Endothelial cell of umbilical vein (primary cell): ENCODE results near the gene CPT1A. TPM values are rescaled to one million over a fixed set of nuclear protein-coding genes. Genes with fewer than 3 reads are reported as not detected.

Experiments
- BruUV-seq: library from RNA; stranded (reverse); fragments of 400-500 nt; replicated peaks from 2 replicates; lab custom pipeline; 2021; lab: Mats Ljungman, UMichigan
- CTCF ChIA-PET: fragments of 300-600, 350-600 bp; sonication (Branson Sonifier 250); formaldehyde crosslinking; loops from one replicate; lab custom pipeline; 2021; ENCODE audit warnings: antibody characterized with exemption, inconsistent platforms; lab: Charles Lee
- POLR2A ChIA-PET: fragments of 300-600, 350-600 bp; sonication (Branson Sonifier 250); formaldehyde crosslinking; loops from one replicate; lab custom pipeline; 2021; ENCODE audit warnings: antibody characterized with exemption, inconsistent platforms; lab: Charles Lee
- DNase-seq: peaks from one replicate; pipeline ENCODE4 v3.0.0-alpha.2; 2011; ENCODE audit warnings: low read depth, low spot score
- FAIRE-seq: peaks from 2 replicates; lab custom pipeline; 2011; peaks lifted over from hg19 to GRCh38; lab: Jason Lieb, UNC
- H2AFZ ChIP-seq: 2 replicates; pipeline ENCODE4 v1.6.0; 2012; ENCODE audit warnings: low read depth, low read length, control low read depth, inconsistent platforms
- H3K27ac ChIP-seq: 2 replicates; pipeline ENCODE4 v1.5.1; 2011; ENCODE audit warnings: low read depth, mild to moderate bottlenecking, control low read depth, low read length, moderate library complexity; ENCODE audit not compliant: insufficient read depth
- H3K27me3 ChIP-seq, 2 experiments: 2 replicates each; pipeline versions ENCODE4 v1.6.0 to v1.6.1; 2011; ENCODE audit warnings: low read length in 2 of 2, mixed read lengths in 1 of 2; ENCODE audit not compliant: control insufficient read depth in 2 of 2, insufficient read depth in 2 of 2
- H3K36me3 ChIP-seq, 2 experiments: 2 replicates in 1 of 2; 3 replicates in 1 of 2; pipeline ENCODE4 v1.5.1; 2011; ENCODE audit warnings: low read length in 2 of 2, mild to moderate bottlenecking in 1 of 2, moderate library complexity in 1 of 2; ENCODE audit not compliant: control insufficient read depth in 2 of 2, insufficient read depth in 2 of 2; ENCODE audit errors: extremely low read depth in 1 of 2
- H3K4me1 ChIP-seq: 3 replicates; pipeline ENCODE4 v1.5.1; 2011; ENCODE audit warnings: mild to moderate bottlenecking, low read length; ENCODE audit not compliant: control insufficient read depth, insufficient read depth; ENCODE audit errors: extremely low read depth
- H3K4me2 ChIP-seq: 2 replicates; pipeline ENCODE4 v1.6.1; 2011; ENCODE audit warnings: low read length, control low read depth, mixed read lengths; ENCODE audit not compliant: insufficient read depth
- H3K4me3 ChIP-seq, 3 experiments: fragments of 200-600 bp in 1 of 3; sonication (generic), shearing (Covaris generic) in 1 of 3; replicated peaks in 1 of 3; 2 replicates each; pipeline ENCODE4 v1.5.1; 2011 to 2016; ENCODE audit warnings: control low read depth in 3 of 3, low read length in 3 of 3, mild to moderate bottlenecking in 2 of 3, inconsistent platforms in 1 of 3, low read depth in 1 of 3, moderate library complexity in 1 of 3; ENCODE audit not compliant: insufficient read depth in 1 of 3
- H3K79me2 ChIP-seq: 2 replicates; pipeline ENCODE4 v1.6.0; 2012; ENCODE audit warnings: low read length, inconsistent platforms; ENCODE audit not compliant: control insufficient read depth, insufficient read depth
- H3K9ac ChIP-seq: replicated peaks from 2 replicates; pipeline ENCODE3; 2011; ENCODE audit warnings: low read length, control low read depth; ENCODE audit not compliant: insufficient read depth; ENCODE audit errors: extremely low read depth
- H3K9me1 ChIP-seq: replicated peaks from 3 replicates; pipeline ENCODE4 v1.6.0; 2011; ENCODE audit warnings: mild to moderate bottlenecking, low read length; ENCODE audit not compliant: control insufficient read depth, insufficient read depth; ENCODE audit errors: extremely low read depth
- H3K9me3 ChIP-seq: replicated peaks from 2 replicates; pipeline ENCODE4 v1.5.1; 2012; ENCODE audit warnings: low read length, inconsistent platforms; ENCODE audit not compliant: control insufficient read depth, insufficient read depth
- H4K20me1 ChIP-seq: replicated peaks from 2 replicates; pipeline ENCODE3; 2011; ENCODE audit warnings: mild to moderate bottlenecking, low read length; ENCODE audit not compliant: control insufficient read depth, insufficient read depth; ENCODE audit errors: extremely low read depth
- CTCF ChIP-seq, 2 donors: IDR thresholded peaks; 1 replicate in 1 of 2; 2 replicates in 1 of 2; pipeline ENCODE4 v1.5.1; 2011; ENCODE audit warnings: low read length in 2 of 2, mild to moderate bottlenecking in 2 of 2, moderate library complexity in 2 of 2, control low read depth in 1 of 2, inconsistent platforms in 1 of 2, low read depth in 1 of 2; ENCODE audit not compliant: insufficient read depth in 1 of 2; ENCODE audit errors: extremely low read depth in 1 of 2
- EZH2 ChIP-seq: IDR thresholded peaks from 2 replicates; pipeline ENCODE4 v1.6.1; 2012; ENCODE audit warnings: borderline replicate concordance, low read depth, mild to moderate bottlenecking, moderate library complexity, low read length, inconsistent platforms; ENCODE audit not compliant: severe bottlenecking
- FOS ChIP-seq: IDR thresholded peaks from 2 replicates; pipeline ENCODE4 v1.6.1; 2011; ENCODE audit warnings: mild to moderate bottlenecking, low read length, moderate library complexity, borderline replicate concordance; ENCODE audit not compliant: insufficient read depth
- GATA2 ChIP-seq: IDR thresholded peaks from 2 replicates; pipeline ENCODE4 v1.7.0; 2011; ENCODE audit warnings: low read depth, mild to moderate bottlenecking, moderate library complexity, mixed read lengths, low read length; ENCODE audit not compliant: insufficient read length, insufficient read depth
- JUN ChIP-seq: IDR thresholded peaks from 2 replicates; pipeline ENCODE4 v1.6.1; 2011; ENCODE audit warnings: borderline replicate concordance, low read depth; ENCODE audit not compliant: insufficient read length, insufficient read depth
- MAX ChIP-seq: IDR thresholded peaks from 2 replicates; pipeline ENCODE4 v1.6.1; 2011; ENCODE audit not compliant: insufficient read depth, insufficient read length
- MYC ChIP-seq: IDR thresholded peaks from one replicate; pipeline ENCODE4 v1.6.1; 2011; ENCODE audit warnings: mild to moderate bottlenecking, low read depth, low read length
- POLR2A ChIP-seq: IDR thresholded peaks from 2 replicates; pipeline ENCODE4 v1.6.1; 2012; ENCODE audit warnings: low read depth, mild to moderate bottlenecking, control low read depth, low read length
- POLR2AphosphoS5 ChIP-seq: IDR thresholded peaks from 2 replicates; pipeline ENCODE4 v1.6.1; 2012; ENCODE audit warnings: low read depth, mild to moderate bottlenecking, control low read depth, low read length, moderate library complexity; ENCODE audit not compliant: insufficient read depth
- dilution Hi-C: fragments of 300-500 bp; cut with MboI; formaldehyde crosslinking; loops from one replicate; pipeline ENCODE4 v1.15.0; 2019; ENCODE audit warnings: low sequenced_read_pairs; ENCODE audit not compliant: extremely low pct_ligation_motif_present
- intact Hi-C: fragments of 100-400 bp; cut with micrococcal nuclease; formaldehyde crosslinking; loops from one replicate; pipeline ENCODE4 v1.10.0; 2022
- polyA plus RNA-seq, 4 experiments: library from polyadenylated mRNA; depleted of rRNA in 3 of 4; stranded (reverse) in 3 of 4; unstranded in 1 of 4; fragments of >200 nt; gene quantifications; 2 replicates each; pipeline versions ENCODE4 v1.2.1 to v1.2.3, GENCODE V29; 2011 to 2012; ENCODE audit warnings: missing spikeins in 1 of 4
- total RNA-seq: library from RNA; stranded (reverse); gene quantifications from 2 replicates; pipeline ENCODE4 v1.2.3, GENCODE V29; 2021

The CPT1A gene
- total and polyA plus RNA-seq, 2 donors (not counting 3 experiments of a cell fraction or from before 2014, with no cell fraction given), result 26.3 to 62.1 TPM

- Histone ChIP-seq H3K79me2 (no peaks in the 10 kb centered on the region), H3K27me3 (no peaks in the 10 kb centered on the region), H3K9me3 (no peaks in the 10 kb centered on the region), H3K4me3 (no peak overlapping the region), H3K4me2 (no peak overlapping the region), H3K9me1 (no peaks in the 10 kb centered on the region), H3K36me3 (peaks cover 4 to 53% of the 10 kb centered on the region in 2 experiments), H3K27ac (no peak overlapping the region), H4K20me1 (no peaks in the 10 kb centered on the region), H3K9ac (no peak overlapping the region), H3K4me1 (no peaks in the 10 kb centered on the region), H2AFZ (no peak overlapping the region)
- FAIRE-seq, result no peak
- dilution Hi-C loops (no loop called here), intact Hi-C loops (no loop called here)
- no peak for DNase-seq
- TF ChIP-seq EZH2, result no peak
- no peak for TF ChIP-seq GATA2
- TF ChIP-seq POLR2A, result no peak
- no peak for TF ChIP-seq MYC
- no peak for TF ChIP-seq CTCF (IDR thresholded peaks at IDR 0.05; ENCODE audit: extremely low read depth in 1 of 2, insufficient read depth in 1 of 2, low read depth in 1 of 2, low read length in 2 of 2)
- no peak for TF ChIP-seq FOS
- POLR2A ChIA-PET, result no interaction called here
- CTCF ChIA-PET, result interaction anchor here (1.3 kb wide), 1 partner anchor 7 kb away, joined by 3 read pairs; no protein-coding TSS in a partner anchor
- BruUV-seq, result no TSS peak
These were observed 81.7 kb downstream of the CPT1A start for GRCh38 chr11:68759991-68760390.

- Histone ChIP-seq H4K20me1 (no peaks in the 10 kb centered on the region), H3K9ac (no peak overlapping the region), H3K9me3 (no peaks in the 10 kb centered on the region), H3K36me3 (peaks cover 4 to 40% of the 10 kb centered on the region in 2 experiments), H2AFZ (no peak overlapping the region), H3K27ac (no peak overlapping the region), H3K79me2 (no peaks in the 10 kb centered on the region), H3K4me1 (no peaks in the 10 kb centered on the region), H3K27me3 (no peaks in the 10 kb centered on the region), H3K4me3 (no peak overlapping the region), H3K4me2 (no peak overlapping the region), H3K9me1 (no peaks in the 10 kb centered on the region)
- CTCF ChIA-PET, result interaction anchor here (0.8 to 1.6 kb wide), 3 partner anchors 9 to 125 kb away, joined by 3 to 5 read pairs (median 5); no protein-coding TSS in a partner anchor
- intact Hi-C loops (no loop called here), dilution Hi-C loops (no loop called here)
- FAIRE-seq (no peak), DNase-seq (no peak)
- POLR2A ChIA-PET, result no interaction called here
- TF ChIP-seq MAX (no peak), MYC (no peak), CTCF (IDR thresholded peaks at IDR 0.05; ENCODE audit: extremely low read depth in 1 of 2, insufficient read depth in 1 of 2, low read depth in 1 of 2, low read length in 2 of 2) (no peak), EZH2 (no peak), GATA2 (no peak), JUN (no peak), POLR2AphosphoS5 (no peak), FOS (no peak), POLR2A (no peak)
- BruUV-seq, result no TSS peak
These were observed 84.0 kb downstream of the CPT1A start for GRCh38 chr11:68757711-68758110.
